Left ventricle myocardium superior (tissue), 1 donor: ENCODE results near the gene COL26A1. TPM values are rescaled to one million over a fixed set of nuclear protein-coding genes. Genes with fewer than 3 reads are reported as not detected.
A peak's percentile ranks its signal among the peaks of the same experiment; 100 is the strongest.

Experiments
- ATAC-seq: fragments of 200-7000 bp; cut with Tn5 transposase; one replicate; pipeline ENCODE4 v1.9.1; 2020; ENCODE audit warnings: mild to moderate bottlenecking, moderate library complexity
- DNase-seq: peaks from one replicate; pipeline ENCODE4 v3.0.0-alpha.2; 2020
- intact Hi-C: fragments of 100-400 bp; cut with micrococcal nuclease; formaldehyde crosslinking; loops from one replicate; pipeline ENCODE4 v1.11.0; 2022
- total RNA-seq: library from RNA; stranded (reverse); fragmentation: NEBNext Ultra II Directional; extraction: Animal tissue kit (Norgen Biotek cat#: 25700); gene quantifications from one replicate; pipeline ENCODE4 v1.2.1, GENCODE V29; 2021
- donor health status: DM: no; HTN: yes; CAD: no; lungs with severe emphysema.

Gene COL26A1
- total RNA-seq, 1 donor from 2014 or later, result not detected

GRCh38 chr7:101398396-101399289, 36.0 kb downstream of the COL26A1 start:
- DNase-seq (no peak), ATAC-seq (no peak)
- intact Hi-C loops, result no loop called here

- intact Hi-C loops, result no loop called here
- DNase-seq (no peak), ATAC-seq (no peak)
These were observed 37.1 kb downstream of the COL26A1 start for GRCh38 chr7:101399759-101400158.

GRCh38 chr7:101400751-101401150, 38.1 kb downstream of the COL26A1 start:
- ATAC-seq, result no peak
- intact Hi-C loops, result no loop called here
- no peak for DNase-seq

DNA sequence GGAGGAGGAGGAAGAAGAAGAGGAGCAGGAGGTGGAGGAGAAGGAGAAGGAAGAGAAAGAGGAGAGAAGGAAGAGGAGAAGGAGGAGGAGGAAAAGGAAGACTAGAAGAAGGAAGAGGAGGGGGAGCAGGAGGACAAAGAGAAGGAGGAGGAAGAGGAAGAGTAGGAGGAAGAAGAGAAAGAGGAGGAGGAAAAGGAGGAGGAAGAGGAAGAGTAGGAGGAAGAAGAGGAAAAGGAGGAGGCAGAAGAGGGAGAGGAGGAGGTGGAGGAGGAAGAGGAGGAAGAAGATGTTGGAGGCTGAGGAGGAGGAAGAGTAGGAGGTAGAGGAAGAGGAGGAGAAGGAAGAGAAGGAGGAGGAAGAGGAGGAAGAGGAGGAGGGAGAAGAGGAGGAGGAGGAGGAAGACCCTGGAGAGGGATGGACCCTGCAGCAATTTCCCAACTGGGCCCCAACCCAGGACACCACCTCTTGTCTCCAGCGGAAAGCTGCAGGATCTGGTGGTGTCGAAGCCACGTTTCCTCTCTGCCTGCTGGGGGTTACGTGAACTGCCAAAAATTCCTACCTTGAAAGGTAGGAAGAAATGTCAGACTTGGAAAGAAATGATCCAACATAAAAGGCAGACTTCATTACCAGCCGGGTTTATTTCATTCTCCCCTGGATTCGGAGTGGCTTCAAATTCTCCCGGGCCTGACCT, 38.9 kb downstream of the COL26A1 start:
- no peak for ATAC-seq
- intact Hi-C loops, result no loop called here

DNA sequence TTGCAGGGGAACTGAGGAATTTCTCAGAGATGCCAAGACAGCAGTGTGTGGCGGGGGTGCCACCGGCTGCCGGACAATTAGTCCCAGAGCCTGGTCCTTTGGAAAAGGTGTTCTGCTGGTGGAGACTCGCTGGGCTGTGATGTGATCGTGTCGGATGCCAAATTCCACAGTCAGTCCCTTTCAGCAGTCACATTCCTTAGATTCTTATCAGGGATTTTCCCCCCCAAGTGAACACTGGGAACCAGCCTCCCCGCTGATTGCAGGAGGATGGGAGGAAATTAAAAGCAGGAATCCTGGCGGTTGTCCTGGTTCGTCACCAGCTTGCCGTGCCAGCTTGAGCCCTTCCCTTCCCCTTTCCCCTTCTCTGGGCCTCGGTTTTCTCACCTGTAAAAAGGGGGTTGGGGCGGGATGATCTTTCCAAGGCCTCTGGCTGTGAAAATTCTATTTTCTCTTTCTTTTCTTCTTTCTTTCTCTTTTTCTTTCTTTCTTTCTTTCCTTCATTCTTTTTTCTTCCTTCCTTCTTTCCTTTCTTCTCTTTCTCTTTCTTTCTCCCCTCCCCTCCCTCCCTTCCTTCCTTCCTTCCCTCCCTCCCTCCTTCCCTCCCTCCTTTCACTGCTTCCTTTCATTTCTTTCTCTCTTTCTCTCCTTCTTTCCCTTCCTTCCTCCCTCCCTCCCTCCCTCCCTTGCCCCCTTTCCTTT, 39.6 kb downstream of the COL26A1 start:
- DNase-seq, result no peak
- ATAC-seq, result no peak
- intact Hi-C loops, result no loop called here

More for the DNA sequence above, 38.9 kb downstream of the COL26A1 start:
- DNase-seq, result no peak

DNA sequence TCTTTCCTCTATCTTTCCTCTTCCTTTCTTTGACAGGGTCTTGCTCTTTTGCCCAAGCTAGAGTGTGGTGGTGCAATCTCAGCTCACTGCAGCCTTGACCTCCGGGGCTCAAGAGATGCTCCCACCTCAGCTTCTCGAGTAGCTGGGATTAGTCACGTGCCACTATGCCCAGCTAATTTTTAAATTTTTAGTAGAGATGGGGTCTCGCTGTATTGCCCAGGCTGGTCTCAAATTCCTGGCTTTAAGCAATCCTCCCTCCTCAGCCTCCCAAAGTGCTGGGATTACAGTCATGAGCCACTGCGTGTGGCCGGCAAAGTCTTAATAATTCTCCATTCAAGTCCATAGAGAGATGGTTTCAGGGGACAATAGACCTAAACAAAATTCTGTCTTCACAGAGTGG, 40.2 kb downstream of the COL26A1 start:
- no peak for DNase-seq
- intact Hi-C loops, result no loop called here
- no peak for ATAC-seq

GRCh38 chr7:101405474-101406067, 42.9 kb downstream of the COL26A1 start:
- intact Hi-C loops, result no loop called here
- DNase-seq (no peak), ATAC-seq (no peak)

DNA sequence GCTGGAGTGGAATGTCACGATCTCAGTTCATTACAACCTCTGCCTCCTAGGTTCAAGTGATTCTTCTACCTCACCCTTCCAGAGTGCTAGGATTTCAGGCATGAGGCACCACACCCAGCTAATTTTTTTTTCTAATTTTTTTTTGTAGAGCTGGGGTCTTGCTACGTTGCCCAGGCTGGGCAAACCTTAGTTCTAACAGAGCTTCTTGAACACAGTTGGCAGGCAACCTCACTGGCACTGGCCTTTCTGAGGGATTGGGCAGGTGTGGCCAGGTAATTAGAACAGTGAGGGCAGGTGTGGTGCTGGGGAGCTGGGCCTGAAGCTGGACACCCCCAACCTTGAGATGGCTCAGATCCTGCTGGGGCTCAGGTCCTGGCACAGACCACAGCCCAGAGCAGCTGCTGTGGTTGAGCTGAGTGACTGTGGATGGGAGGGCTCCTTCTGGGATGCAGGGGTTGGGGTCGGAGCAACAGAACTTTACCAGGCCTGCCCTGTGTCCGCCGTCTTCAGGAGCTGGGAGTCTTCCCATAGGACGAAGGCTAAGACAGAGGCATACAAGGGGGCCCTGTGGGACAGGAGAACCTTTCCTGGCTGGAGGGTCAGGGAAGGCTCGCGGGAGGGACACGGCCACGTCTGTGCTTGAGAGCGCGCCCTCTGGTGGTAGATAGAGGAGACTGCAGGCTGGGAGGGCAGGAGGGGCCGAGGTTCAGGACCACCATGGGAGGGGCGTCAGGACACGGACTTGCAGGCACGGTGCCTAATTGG, 48.2 kb downstream of the COL26A1 start:
- DNase-seq (peak; percentile 35), ATAC-seq (peak; percentile 29)
- intact Hi-C loops, result no loop called here

DNA sequence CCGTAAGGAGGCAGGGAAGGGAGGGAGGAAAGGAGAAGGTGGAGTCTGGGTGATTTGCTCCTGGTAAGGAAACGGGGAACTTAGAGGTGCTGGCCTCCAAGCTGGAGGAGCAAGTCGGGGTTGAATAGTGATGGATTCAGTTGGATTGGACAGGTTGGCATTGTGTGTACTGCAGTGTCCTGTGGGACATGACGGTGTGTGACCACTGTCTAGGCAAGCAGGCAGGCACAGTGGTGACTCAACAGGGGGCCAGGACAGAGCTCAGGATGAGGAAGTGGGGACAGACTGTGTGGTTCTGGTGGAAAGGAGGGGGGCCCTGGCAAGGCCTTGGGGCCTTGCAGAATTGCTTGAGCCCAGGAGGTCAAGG, 48.8 kb downstream of the COL26A1 start:
- no peak for DNase-seq
- intact Hi-C loops, result no loop called here
- ATAC-seq, result no peak

GRCh38 chr7:101412976-101413375, 50.3 kb downstream of the COL26A1 start:
- DNase-seq (no peak), ATAC-seq (no peak)
- intact Hi-C loops, result no loop called here

DNA sequence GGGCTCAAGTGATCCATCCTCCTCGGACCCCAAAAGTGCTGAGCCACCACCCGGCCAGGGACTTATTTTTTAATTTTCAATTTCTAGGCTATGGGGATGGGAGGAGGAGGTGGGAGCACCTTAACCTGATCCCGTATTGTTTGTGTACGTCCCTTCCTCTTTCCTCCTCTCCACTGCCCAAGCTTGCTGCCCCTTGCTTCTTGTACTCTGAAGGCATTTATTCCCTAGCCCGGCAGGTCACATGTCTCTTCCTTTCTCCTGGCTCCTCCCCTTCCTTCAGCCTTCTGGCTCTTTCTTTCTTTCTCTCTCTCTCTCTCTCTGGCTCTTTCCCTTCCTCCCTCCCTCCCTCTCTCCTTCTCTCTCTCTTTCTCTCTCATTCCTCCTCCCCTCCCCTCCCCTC, 56.0 kb downstream of the COL26A1 start:
- ATAC-seq (no peak), DNase-seq (no peak)
- intact Hi-C loops, result no loop called here

- no peak for DNase-seq
- no peak for ATAC-seq
- intact Hi-C loops, result no loop called here
These were observed 57.2 kb downstream of the COL26A1 start for GRCh38 chr7:101419831-101420230.

DNA sequence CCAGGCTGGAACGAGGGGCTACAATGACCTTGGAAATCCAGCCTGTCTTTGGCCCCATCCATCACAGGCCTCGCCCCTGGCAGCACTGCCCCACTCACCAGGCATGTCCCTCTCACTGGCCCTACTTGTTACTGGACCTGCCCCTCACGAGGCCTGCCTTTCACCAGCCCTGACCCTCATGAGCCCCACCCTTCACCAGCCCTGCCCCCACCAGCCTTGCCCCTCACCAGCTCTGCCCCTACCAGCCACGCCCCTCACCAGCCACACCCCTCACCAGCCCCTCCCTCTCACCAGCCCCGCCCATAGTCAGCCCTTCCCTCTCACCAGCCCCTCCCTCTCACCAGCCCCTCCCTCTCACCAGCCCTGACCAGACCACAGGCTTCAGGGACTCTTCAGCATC, 57.8 kb downstream of the COL26A1 start:
- ATAC-seq, result no peak

GRCh38 chr7:101422356-101423195, 59.9 kb downstream of the COL26A1 start:
- intact Hi-C loops, result no loop called here
- ATAC-seq, result no peak
- no peak for DNase-seq

More for the DNA sequence above, 57.8 kb downstream of the COL26A1 start:
- intact Hi-C loops, result no loop called here
- DNase-seq, result no peak

GRCh38 chr7:101426303-101427011, 63.8 kb downstream of the COL26A1 start:
- ATAC-seq (no peak), DNase-seq (no peak)
- intact Hi-C loops, result no loop called here

- DNase-seq, result no peak
- no peak for ATAC-seq
- intact Hi-C loops, result no loop called here
These were observed 65.6 kb downstream of the COL26A1 start for GRCh38 chr7:101428093-101428866.

- ATAC-seq (no peak), DNase-seq (no peak)
- intact Hi-C loops, result no loop called here
These were observed 69.6 kb downstream of the COL26A1 start for GRCh38 chr7:101432316-101432715.
